Upper lobe of left lung (tissue), 6 donors: ENCODE results near the gene AAR2. TPM values are rescaled to one million over a fixed set of nuclear protein-coding genes. Genes with fewer than 3 reads are reported as not detected.

Source experiments
- ATAC-seq, 2 donors: fragments of 200-7000 bp; cut with Tn5 transposase; one replicate each; pipeline ENCODE4 v1.9.1; 2022; ENCODE audit warnings: mild to moderate bottlenecking in 2 of 2, moderate library complexity in 2 of 2; ENCODE audit not compliant: low FRiP score in 2 of 2
- DNase-seq, 2 donors: peaks; one replicate each; pipeline ENCODE4 v3.0.0-alpha.2; 2019 to 2020
- H3K27ac ChIP-seq, 4 donors: fragments of 200-600 bp; sonication (generic); one replicate each; pipeline ENCODE4 v1.5.1; 2016 to 2019
- H3K27me3 ChIP-seq, 4 donors: fragments of 200-600 bp; sonication (generic); one replicate each; pipeline ENCODE4 v1.5.1; 2017 to 2019
- H3K36me3 ChIP-seq, 4 donors: fragments of 200-600 bp; sonication (generic); one replicate each; pipeline ENCODE4 v1.5.1; 2016 to 2019
- H3K4me1 ChIP-seq, 4 donors: fragments of 200-600 bp; sonication (generic); one replicate each; pipeline ENCODE4 v1.5.1; 2018 to 2019
- H3K4me3 ChIP-seq, 4 donors: fragments of 200-600 bp; sonication (generic); one replicate each; pipeline ENCODE4 v1.5.1; 2017 to 2019; ENCODE audit warnings: mild to moderate bottlenecking in 2 of 4, moderate library complexity in 1 of 4
- H3K9me3 ChIP-seq, 4 donors: fragments of 200-600 bp; sonication (generic); one replicate each; pipeline ENCODE4 v1.5.1; 2018 to 2019
- EP300 ChIP-seq, 4 donors: sonication (generic); formaldehyde crosslinking; IDR thresholded peaks; one replicate each; pipeline ENCODE4 v1.5.1; 2017; ENCODE audit warnings: antibody characterized with exemption in 4 of 4, control low read depth in 2 of 4
- POLR2A ChIP-seq, 4 donors: fragments of 450-650 bp; IDR thresholded peaks; one replicate each; pipeline ENCODE4 v1.5.1; 2016 to 2017; ENCODE audit warnings: antibody characterized with exemption in 4 of 4, mild to moderate bottlenecking in 2 of 4
- POLR2AphosphoS5 ChIP-seq, 2 donors: sonication (generic); formaldehyde crosslinking; IDR thresholded peaks; one replicate each; pipeline ENCODE4 v1.5.1; 2017; ENCODE audit warnings: antibody characterized with exemption in 2 of 2
- WGBS, 2 donors: methylation state at CpG; one replicate each; pipeline ENCODE4 v1.1.5; 2017 to 2018; 5-methylcytosine and 5-hydroxymethylcytosine counted together
- total RNA-seq, 6 donors: library from RNA; depleted of rRNA in 4 of 6; stranded (reverse); fragments of >200 nt in 4 of 6; gene quantifications; one replicate each; pipeline versions ENCODE4 v1.1.0 to v1.2.1, GENCODE V29; 2016 to 2021
- TF ChIP-seq, protein P1 (sequence below), 6 experiments: fragments of 450-650 bp in 4 of 6; fragments of 200-600 bp in 2 of 6; sonication (generic) in 2 of 6; IDR thresholded peaks; one replicate each; pipeline ENCODE4 v1.5.1; 2016 to 2019; ENCODE audit warnings: antibody characterized with exemption in 6 of 6
- donor health status: DM: no; HTN: no; CAD: no; lungs with moderate emphysema.
- donor health status: DM: no; HTN: yes; CAD: no; lungs with severe emphysema.

AAR2 gene
- total RNA-seq, 6 donors from 2014 or later = 19.9 to 42.0 (median 25.3) TPM

DNA sequence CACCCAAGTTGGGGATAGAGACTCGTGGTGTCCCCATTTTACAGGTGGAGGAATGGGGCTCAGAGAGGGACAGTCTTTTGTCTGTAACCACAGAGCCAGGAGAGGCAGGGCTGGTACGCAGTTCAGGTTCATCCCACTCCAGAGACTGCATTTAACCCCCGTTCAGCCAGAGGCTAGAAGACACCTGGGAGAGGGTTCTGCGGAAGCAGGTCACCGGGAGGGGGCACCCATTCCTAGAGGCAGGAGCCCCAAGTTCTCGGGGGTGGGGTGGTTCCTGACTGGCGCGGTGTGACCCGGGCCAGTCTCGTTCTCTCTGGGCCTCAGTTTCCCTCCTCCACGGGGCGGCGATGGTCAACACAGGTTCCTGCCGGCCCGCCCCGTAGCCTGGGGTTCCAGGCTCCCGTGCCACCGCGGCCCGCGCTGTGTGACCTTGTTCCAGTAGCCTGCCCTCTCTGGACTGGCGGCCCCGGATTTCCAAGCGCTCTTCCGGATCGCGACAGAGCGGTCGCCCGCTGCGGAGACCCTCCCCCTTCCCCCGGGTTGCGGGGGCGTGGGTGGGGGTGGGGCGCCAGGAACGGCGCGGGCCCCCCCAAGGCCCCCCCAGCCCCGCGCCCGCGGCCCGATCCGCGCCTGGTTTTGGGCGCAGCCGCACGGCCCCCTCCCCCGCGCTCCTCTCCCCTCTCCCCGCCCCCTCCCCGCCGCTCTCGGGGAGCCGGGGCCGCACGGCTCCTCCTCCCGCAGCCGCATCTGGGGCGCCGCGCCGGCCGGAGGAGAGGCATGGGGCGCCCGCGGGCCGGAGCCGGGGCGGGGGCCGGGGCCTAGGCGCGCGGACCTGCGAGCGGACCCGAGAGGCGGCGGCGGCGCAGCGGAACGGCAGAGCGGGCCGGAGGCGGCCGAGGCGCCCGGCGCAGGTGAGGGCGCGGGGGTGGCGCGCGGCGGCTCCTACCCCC lies 69.6 kb downstream of the AAR2 start, which contains the start of gene DLGAP4:
DLGAP4 (plus strand) TSS at position 738 of the 950 bp plus-strand sequence. CDS start 125,379 bp downstream, outside the sequence.
- WGBS, 2 donors = 5% methylated on average over 13 to 16 of the region's 96 CpGs
- Histone ChIP-seq H3K4me1 (peaks cover 8 to 17% (median 12%) of the 10 kb centered on the region in 4 donors), H3K4me3 (peak within 1 kb of the TSS in 3 of 4 donors; percentile 28 to 38 (median 34)), H3K9me3 (no peaks in the 10 kb centered on the region), H3K27ac (no peak within 1 kb of the TSS), H3K36me3 (no peaks in the 10 kb centered on the region), H3K27me3 (peaks cover 0 to 35% (median 23%) of the 10 kb centered on the region in 4 donors)
- peak in 1 of 2 donors; percentile 79 for DNase-seq
- no peak for TF ChIP-seq EP300 (IDR thresholded peaks at IDR 0.05)
- no peak for TF ChIP-seq POLR2AphosphoS5 (IDR thresholded peaks at IDR 0.05)
- TF ChIP-seq POLR2A (IDR thresholded peaks at IDR 0.05) = no peak
- TF ChIP-seq, protein P1, sequence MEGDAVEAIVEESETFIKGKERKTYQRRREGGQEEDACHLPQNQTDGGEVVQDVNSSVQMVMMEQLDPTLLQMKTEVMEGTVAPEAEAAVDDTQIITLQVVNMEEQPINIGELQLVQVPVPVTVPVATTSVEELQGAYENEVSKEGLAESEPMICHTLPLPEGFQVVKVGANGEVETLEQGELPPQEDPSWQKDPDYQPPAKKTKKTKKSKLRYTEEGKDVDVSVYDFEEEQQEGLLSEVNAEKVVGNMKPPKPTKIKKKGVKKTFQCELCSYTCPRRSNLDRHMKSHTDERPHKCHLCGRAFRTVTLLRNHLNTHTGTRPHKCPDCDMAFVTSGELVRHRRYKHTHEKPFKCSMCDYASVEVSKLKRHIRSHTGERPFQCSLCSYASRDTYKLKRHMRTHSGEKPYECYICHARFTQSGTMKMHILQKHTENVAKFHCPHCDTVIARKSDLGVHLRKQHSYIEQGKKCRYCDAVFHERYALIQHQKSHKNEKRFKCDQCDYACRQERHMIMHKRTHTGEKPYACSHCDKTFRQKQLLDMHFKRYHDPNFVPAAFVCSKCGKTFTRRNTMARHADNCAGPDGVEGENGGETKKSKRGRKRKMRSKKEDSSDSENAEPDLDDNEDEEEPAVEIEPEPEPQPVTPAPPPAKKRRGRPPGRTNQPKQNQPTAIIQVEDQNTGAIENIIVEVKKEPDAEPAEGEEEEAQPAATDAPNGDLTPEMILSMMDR (IDR thresholded peaks at IDR 0.05) = no peak
- no peak for ATAC-seq

Other genes starting within 250 kb of the AAR2 start
- gene EPB41L1, start 81.7 kb upstream of the AAR2 start, total RNA-seq = 100 to 1,000 TPM in 1 of 6 donors, 10 to 100 TPM in 5; 56.6 to 104 (median 79.2) TPM
- gene DLGAP4, start 69.9 kb downstream of the AAR2 start, total RNA-seq = 10 to 100 TPM; 31.5 to 92.0 (median 49.9) TPM